Type B pancreatic cell (in vitro differentiated cells): ENCODE measurements around the gene PRR3. TPM values are rescaled to one million over a fixed set of nuclear protein-coding genes. Genes with fewer than 3 reads are reported as not detected.

Experiments
- DNase-seq: peaks from one replicate; pipeline ENCODE4 v3.0.0; 2021; ENCODE audit warnings: mixed read lengths; ENCODE audit not compliant: unreplicated experiment; ENCODE audit errors: extremely low spot score
- H3K27ac Mint-ChIP-seq: 2 replicates; pipeline ENCODE4 v1.8.0; 2021; ENCODE audit warnings: mild to moderate bottlenecking, mixed read lengths
- H3K27me3 Mint-ChIP-seq: 2 replicates; pipeline ENCODE4 v1.8.0; 2021; ENCODE audit warnings: mixed read lengths
- H3K36me3 Mint-ChIP-seq: 2 replicates; pipeline ENCODE4 v1.8.0; 2021; ENCODE audit warnings: mixed read lengths
- H3K4me1 Mint-ChIP-seq: one replicate; pipeline ENCODE4 v1.8.0; 2021; ENCODE audit warnings: mixed read lengths; ENCODE audit not compliant: unreplicated experiment
- H3K4me3 Mint-ChIP-seq: 2 replicates; pipeline ENCODE4 v1.8.0; 2021; ENCODE audit warnings: mild to moderate bottlenecking, mixed read lengths
- H3K9me3 Mint-ChIP-seq: 2 replicates; pipeline ENCODE4 v1.8.0; 2021; ENCODE audit warnings: mixed read lengths
- total RNA-seq: library from RNA; stranded (reverse); gene quantifications from 2 replicates; pipeline ENCODE4 v1.2.1, GENCODE V29; 2021; ENCODE audit warnings: low replicate concordance
- TF ChIP-seq, protein P1 (sequence below): fragments of 200-600 bp; sonication (generic); conservative IDR thresholded peaks from 2 replicates; pipeline ENCODE4 v1.5.0; 2021; ENCODE audit warnings: antibody characterized with exemption, mild to moderate bottlenecking

PRR3 gene
- total RNA-seq, 1 donor from 2014 or later, result 32.5 TPM

- H3K4me1 Mint-ChIP-seq, result peaks cover 27% of the 10 kb centered on the region
Measured at GRCh38 chr6:30555816-30556065, 1.4 kb upstream of the PRR3 start.

DNA sequence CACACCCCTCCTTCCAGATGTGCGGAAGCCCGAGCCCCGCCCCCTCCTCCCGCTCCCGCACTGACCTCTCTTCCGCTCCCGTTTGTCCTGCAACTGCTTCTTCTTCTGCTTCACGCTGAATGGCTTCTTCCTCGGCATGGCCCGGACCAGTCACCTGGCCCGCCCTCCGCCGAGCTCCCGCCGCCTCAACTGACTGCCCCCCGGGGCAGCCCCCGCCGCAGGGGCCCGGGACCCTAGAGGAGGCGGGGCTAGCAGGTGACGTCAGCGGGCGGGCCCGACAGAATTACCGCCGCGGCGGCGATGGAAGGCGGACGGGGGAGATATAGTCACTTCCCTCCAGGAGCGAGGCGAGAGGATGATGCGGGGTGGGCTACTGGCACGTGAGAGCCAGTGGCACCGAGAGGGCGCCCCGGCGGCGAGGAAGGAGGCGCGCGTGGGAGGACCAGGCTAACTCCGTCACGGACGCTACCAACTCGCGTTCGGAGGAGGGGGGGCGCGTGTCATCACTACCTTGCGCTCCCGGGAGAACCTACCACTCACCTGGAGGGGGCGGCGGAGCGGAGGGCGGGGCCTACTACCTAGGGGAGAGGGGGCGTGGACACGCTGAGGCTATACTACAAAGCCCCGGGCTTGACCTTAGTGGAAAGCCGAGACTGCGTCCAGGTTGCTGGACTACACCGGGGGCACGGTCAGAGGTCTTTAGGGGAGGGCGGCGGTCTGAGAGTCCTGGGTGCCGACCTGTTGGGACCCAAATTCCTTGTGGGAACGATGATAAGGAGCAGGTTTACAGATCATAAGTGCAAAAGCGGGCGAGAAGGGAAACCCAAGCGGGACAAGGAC is 809 bp upstream of the PRR3 start, which contains the start of gene GNL1:
GNL1 (minus strand) TSS at position 424 of the 840 bp plus-strand sequence; CDS start at position 138, 286 bp downstream.
- Mint-ChIP-seq H3K27me3 (no peaks in the 10 kb centered on the region), H3K9me3 (no peaks in the 10 kb centered on the region), H3K4me1 (peaks cover 27% of the 10 kb centered on the region), H3K4me3 (peak within 1 kb of the TSS; percentile 99), H3K36me3 (peaks cover 18% of the 10 kb centered on the region), H3K27ac (peak within 1 kb of the TSS; percentile 99)
- DNase-seq, result peak; percentile 96
- TF ChIP-seq, protein P1, sequence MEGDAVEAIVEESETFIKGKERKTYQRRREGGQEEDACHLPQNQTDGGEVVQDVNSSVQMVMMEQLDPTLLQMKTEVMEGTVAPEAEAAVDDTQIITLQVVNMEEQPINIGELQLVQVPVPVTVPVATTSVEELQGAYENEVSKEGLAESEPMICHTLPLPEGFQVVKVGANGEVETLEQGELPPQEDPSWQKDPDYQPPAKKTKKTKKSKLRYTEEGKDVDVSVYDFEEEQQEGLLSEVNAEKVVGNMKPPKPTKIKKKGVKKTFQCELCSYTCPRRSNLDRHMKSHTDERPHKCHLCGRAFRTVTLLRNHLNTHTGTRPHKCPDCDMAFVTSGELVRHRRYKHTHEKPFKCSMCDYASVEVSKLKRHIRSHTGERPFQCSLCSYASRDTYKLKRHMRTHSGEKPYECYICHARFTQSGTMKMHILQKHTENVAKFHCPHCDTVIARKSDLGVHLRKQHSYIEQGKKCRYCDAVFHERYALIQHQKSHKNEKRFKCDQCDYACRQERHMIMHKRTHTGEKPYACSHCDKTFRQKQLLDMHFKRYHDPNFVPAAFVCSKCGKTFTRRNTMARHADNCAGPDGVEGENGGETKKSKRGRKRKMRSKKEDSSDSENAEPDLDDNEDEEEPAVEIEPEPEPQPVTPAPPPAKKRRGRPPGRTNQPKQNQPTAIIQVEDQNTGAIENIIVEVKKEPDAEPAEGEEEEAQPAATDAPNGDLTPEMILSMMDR, result no peak

More at GRCh38 chr6:30555816-30556065, 1.4 kb upstream of the PRR3 start:
- Mint-ChIP-seq H3K4me3 (peak overlapping the region; percentile 99), H3K27ac (peak overlapping the region; percentile 99), H3K36me3 (peaks cover 18% of the 10 kb centered on the region), H3K27me3 (no peaks in the 10 kb centered on the region), H3K9me3 (no peaks in the 10 kb centered on the region)
- TF ChIP-seq, protein P1, result no peak
- DNase-seq, result no peak

DNA sequence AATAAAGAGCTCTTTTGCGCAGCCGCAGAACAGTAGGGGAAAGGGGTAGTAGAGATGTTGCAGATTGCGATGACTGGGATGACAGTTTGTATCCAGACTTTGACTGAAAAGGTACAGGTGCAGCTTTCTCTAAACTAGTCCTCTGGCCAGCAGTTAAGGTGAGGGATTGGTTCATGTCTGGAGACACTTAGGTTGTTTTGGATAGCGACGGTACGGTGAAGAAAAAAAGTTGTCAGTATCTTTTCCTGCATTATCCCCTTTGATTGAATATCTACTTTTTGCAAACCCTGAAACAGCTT is 537 bp downstream of the PRR3 start:
- TF ChIP-seq, protein P1, result no peak
- DNase-seq, result no peak
- peaks cover 19% of the 10 kb centered on the region for H3K36me3 Mint-ChIP-seq
- peak overlapping the region; percentile 99 for H3K27ac Mint-ChIP-seq
- H3K27me3 Mint-ChIP-seq, result no peaks in the 10 kb centered on the region
- H3K9me3 Mint-ChIP-seq, result no peaks in the 10 kb centered on the region
- H3K4me3 Mint-ChIP-seq, result peak overlapping the region; percentile 99
- peaks cover 27% of the 10 kb centered on the region for H3K4me1 Mint-ChIP-seq

- Mint-ChIP-seq H3K27me3 (no peaks in the 10 kb centered on the region), H3K9me3 (no peaks in the 10 kb centered on the region), H3K4me3 (no peak overlapping the region), H3K36me3 (peaks cover 19% of the 10 kb centered on the region), H3K27ac (no peak overlapping the region), H3K4me1 (peaks cover 20% of the 10 kb centered on the region)
- TF ChIP-seq, protein P1, result no peak
- no peak for DNase-seq
Measured at GRCh38 chr6:30560930-30561329, 3.8 kb downstream of the PRR3 start.

DNA sequence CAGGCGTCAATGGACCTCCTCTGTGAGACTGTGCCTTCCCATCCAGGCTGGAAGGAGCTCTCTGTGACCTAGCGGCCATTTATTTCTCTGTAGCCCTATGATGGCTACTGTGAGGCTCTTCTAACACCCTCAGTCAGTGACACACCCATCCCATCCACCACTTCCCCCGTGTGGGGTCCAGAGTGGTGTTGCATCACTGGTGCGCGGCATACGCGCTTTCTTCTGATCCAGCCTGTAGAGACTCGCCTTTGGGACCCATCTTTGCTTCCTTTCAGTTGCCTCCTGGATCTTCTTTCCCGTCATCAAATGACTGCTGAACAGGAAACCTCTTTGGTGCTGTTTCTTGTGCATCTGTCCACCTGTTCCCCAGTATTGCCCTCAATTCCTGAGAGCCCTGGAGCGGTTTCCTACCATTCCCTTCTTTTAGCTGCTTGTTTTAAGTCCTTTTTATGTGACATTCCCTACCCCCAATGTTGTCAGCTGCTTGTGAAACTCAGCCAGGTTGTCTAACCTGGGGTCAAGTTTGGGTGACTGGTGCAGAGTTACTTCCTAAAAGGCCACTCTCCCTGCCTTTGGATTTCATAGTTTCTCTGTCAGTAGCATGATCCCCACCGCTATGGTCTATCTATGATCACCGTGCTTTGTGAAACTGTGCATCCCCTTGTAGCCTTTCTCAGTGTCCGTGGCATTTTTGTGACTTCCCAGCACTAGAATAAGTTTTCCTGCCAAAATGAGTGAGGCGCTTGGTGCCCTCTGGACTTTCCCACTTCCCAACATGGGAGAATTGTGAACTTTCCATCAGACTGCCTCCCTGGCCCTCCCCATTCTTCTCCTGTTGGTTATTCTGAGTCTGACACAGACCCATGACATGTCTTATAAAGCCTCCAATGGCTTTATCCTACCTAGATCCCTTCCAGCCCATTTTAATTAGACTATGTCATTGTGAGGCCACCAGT is 5.7 kb downstream of the PRR3 start:
- no peak overlapping the region for H3K27ac Mint-ChIP-seq
- H3K4me1 Mint-ChIP-seq, result peaks cover 9% of the 10 kb centered on the region
- peaks cover 13% of the 10 kb centered on the region for H3K36me3 Mint-ChIP-seq
- no peaks in the 10 kb centered on the region for H3K9me3 Mint-ChIP-seq
- DNase-seq, result no peak
- H3K4me3 Mint-ChIP-seq, result no peak overlapping the region
- H3K27me3 Mint-ChIP-seq, result no peaks in the 10 kb centered on the region
- TF ChIP-seq, protein P1, result no peak
